ENCODE measurements around the gene FKBP1B.

Gene FKBP1B

DNA sequence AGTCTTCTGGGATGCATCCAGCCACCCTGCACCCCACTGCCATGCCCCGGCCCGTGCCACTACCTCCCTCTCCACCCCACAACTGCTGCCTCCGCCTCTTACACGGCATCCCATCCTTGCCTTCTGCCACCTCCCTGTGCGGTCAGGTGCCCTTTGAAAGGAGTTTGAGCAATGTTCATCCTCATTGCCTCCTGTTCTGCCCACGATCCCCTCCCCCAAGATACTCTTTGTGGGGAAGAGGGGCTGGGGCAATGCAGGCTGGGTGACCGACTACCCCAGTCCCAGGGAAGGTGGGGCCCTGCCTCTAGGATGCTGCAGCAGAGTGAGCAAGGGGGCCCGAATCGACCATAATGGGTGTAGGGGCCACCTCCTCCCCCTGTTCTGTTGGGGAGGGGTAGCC is 31.3 kb upstream of the FKBP1B start:
- TF ChIP-seq, protein P1, sequence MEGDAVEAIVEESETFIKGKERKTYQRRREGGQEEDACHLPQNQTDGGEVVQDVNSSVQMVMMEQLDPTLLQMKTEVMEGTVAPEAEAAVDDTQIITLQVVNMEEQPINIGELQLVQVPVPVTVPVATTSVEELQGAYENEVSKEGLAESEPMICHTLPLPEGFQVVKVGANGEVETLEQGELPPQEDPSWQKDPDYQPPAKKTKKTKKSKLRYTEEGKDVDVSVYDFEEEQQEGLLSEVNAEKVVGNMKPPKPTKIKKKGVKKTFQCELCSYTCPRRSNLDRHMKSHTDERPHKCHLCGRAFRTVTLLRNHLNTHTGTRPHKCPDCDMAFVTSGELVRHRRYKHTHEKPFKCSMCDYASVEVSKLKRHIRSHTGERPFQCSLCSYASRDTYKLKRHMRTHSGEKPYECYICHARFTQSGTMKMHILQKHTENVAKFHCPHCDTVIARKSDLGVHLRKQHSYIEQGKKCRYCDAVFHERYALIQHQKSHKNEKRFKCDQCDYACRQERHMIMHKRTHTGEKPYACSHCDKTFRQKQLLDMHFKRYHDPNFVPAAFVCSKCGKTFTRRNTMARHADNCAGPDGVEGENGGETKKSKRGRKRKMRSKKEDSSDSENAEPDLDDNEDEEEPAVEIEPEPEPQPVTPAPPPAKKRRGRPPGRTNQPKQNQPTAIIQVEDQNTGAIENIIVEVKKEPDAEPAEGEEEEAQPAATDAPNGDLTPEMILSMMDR (IDR thresholded peaks at IDR 0.05; ENCODE audit: low read depth, low read length) = no peak
- no peak for DNase-seq (ENCODE audit: extremely low read depth, low read depth)

DNA sequence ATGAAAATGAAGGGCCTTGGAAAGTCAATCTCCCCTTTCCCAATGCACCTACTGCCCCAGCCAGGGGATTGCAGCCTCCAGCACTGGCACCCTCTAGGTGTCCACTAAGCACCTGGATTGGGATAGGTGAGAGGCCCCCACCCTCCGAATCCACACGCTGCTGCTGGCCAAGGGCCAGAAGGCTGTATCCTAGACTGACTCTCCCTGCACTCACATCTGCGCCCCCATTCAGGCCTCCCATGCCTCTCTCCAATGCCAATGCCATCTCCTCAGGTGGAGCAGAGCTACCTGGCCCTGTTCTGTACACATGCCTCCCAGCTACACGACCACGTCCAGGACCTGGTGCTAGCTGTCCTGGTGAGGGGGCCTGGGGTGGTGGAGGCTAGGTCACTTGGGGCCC is 29.8 kb upstream of the FKBP1B start:
- TF ChIP-seq, protein P1 (IDR thresholded peaks at IDR 0.05; ENCODE audit: low read depth, low read length) = no peak
- DNase-seq (ENCODE audit: extremely low read depth, low read depth) = no peak

DNA sequence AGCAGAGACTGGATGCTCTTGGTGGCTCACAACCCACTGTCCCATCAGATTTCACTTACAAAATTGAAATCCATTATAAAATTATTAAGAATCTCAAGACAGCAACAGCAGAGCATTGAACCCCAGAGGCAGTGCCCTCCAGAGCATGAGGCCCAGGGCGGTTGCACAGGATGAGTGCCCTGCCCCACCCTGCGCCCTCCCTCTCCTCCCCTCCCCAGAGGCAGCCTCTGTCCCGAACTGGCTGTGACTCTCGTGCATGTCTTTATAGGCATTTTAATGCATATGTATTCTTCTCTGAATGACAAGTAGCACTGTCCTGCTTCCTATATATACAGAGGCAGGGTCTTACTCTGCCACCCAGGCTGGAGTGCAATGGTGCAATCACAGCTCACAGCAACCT is 29.3 kb upstream of the FKBP1B start:
- TF ChIP-seq, protein P1 (IDR thresholded peaks at IDR 0.05; ENCODE audit: low read depth, low read length) = no peak

DNA sequence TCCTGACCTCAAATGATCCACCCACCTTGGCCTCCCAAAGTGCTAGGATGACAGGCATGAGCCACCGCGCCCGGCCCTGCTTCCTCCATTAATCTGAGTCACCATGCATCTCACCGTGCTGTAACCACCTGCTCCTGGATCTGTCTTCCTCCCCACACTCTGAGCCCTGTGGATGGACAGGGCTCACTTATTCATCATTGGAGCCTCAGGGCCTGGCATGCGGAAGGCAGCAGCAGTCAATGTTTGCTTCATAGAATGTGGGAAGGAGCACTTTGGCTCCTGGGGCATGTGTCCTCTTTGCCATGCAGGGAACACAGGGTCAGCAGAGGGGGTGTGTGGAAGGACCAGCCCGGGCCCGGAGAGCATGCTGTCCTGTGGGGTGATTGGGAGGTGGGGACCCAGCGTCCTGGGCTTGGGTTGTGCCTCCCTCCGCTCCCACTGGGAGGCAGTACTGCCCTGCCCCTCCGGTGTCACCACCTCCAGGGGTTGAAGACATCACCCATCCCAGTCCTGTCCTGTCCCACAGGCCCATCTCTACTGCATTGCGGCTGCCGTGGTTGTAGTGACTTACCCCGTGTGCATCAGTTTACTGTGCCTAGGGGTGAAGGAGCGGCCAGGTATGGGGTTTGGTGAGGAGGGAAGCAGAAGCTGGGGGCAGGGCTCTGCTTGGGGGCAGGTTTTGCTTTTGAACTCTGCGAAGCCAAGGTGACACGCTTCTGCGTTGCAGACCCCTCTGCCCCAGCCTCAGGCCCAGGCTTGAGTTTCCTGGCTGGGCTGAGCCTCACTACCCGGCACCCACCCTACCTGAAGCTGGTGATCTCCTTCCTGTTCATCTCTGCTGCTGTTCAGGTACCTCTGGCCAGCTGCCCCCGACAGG is 28.2 kb upstream of the FKBP1B start:
- no peak for DNase-seq (ENCODE audit: extremely low read depth, low read depth)
- TF ChIP-seq, protein P1 (IDR thresholded peaks at IDR 0.05; ENCODE audit: low read depth, low read length) = 0 out of 2 replicates have a peak, but pooled peaks have one; percentile 3

More for the DNA sequence above, 29.3 kb upstream of the FKBP1B start:
- no peak for DNase-seq (ENCODE audit: extremely low read depth, low read depth)

DNA sequence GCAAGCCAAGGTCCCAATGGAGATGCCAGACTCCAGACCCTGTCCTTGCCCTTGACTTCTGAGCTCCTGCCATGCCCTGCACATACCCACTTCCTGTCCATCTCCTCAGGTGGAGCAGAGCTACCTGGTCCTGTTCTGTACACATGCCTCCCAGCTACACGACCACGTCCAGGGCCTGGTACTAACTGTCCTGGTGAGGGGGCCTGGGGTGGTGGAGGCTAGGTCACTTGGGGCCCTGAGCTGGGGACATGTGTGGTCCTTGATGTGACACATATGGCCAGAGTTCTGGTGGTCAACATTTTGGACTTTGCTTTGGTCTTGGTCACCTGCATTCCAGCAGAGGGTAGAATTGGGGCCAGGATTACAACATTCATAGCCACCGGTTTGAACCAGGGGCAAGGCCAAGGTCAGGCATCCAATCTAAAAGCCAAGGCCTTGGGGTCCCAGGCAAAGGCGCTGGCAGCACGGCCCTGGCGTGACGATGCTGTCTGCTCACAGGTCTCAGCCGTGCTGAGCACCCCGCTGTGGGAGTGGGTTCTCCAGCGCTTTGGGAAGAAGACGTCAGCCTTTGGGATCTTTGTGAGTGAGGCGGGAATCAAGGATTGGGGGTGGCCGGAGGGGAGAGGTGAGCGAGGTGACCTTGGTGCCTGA is 27.1 kb upstream of the FKBP1B start:
- TF ChIP-seq, protein P1 (IDR thresholded peaks at IDR 0.05; ENCODE audit: low read depth, low read length) = no peak
- no peak for DNase-seq (ENCODE audit: extremely low read depth, low read depth)

DNA sequence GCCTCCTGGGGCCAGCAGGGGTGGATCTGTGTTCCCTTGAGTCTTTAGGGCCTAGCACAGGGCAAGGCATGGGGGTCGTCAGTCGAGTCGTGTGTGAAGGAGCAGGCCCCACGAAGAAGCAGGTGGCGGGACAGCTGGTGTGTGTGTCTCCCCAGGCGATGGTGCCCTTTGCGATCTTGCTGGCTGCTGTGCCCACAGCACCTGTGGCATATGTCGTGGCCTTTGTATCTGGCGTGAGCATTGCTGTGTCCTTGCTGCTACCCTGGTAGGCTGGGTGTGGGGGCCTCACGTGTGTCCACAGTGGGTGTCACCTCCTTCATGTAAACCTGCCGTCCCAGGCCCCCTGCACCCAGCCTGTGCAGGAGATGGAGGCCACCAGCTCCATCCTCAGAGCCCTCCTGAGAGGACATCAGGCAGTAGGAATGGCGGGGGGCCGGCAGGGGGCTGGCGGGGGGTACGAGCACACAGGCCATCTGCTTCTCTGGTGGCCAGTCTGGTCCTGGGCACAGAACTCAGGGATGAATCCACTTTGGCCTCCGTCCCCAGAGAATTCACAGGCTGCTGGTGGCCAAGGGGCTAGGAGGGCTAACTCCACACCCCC is 26.5 kb upstream of the FKBP1B start:
- DNase-seq (ENCODE audit: extremely low read depth, low read depth) = no peak
- TF ChIP-seq, protein P1 (IDR thresholded peaks at IDR 0.05; ENCODE audit: low read depth, low read length) = no peak

DNA sequence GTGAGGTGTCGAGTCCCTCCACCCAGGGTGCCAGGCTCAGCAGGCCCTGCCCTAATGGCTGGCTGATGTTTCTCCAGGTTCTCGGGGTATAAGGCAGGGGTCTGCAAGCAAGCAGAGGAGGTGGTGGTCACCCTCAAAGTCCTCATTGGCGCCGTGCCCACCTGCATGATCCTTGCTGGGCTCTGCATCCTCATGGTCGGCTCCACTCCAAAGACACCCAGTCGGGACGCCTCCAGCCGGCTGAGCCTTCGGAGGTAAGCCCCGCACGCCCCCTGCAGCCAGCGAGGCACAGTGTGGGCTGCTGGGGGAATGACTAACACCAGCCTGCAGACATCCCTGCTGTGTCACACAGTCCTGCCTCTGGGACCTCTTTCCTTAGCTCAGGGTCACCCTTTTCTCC is 25.5 kb upstream of the FKBP1B start:
- TF ChIP-seq, protein P1 (IDR thresholded peaks at IDR 0.05; ENCODE audit: low read depth, low read length) = peak; percentile 21
- DNase-seq (ENCODE audit: extremely low read depth, low read depth) = no peak
